BJ (cell line): Measurements from ENCODE around the gene PTGDR2. TPM values are rescaled to one million over a fixed set of nuclear protein-coding genes. Genes with fewer than 3 reads are reported as not detected.
A peak's percentile ranks its signal among the peaks of the same experiment; 100 is the strongest.

ENCODE experiments used
- CTCF ChIA-PET: fragments of 350-600 bp; formaldehyde crosslinking; extraction: SDS; loops from one replicate; lab custom pipeline; 2021; ENCODE audit warnings: antibody characterized with exemption, inconsistent platforms; lab: Yijun Ruan, JAX
- POLR2A ChIA-PET: fragments of 300-600 bp; sonication (Branson Sonifier 250); formaldehyde crosslinking; extraction: SDS; loops from one replicate; lab custom pipeline; 2021; ENCODE audit warnings: antibody characterized with exemption; lab: Charles Lee
- DNase-seq: peaks from one replicate; pipeline ENCODE4 v3.0.0-alpha.2; 2011; ENCODE audit warnings: low read depth
- H3K27me3 ChIP-seq: 2 replicates; pipeline ENCODE4 v1.6.0; 2011; ENCODE audit warnings: low read length; ENCODE audit not compliant: control insufficient read depth, insufficient read depth
- H3K36me3 ChIP-seq: 2 replicates; pipeline ENCODE4 v1.5.1; 2011; ENCODE audit warnings: low read length; ENCODE audit not compliant: control insufficient read depth, insufficient read depth
- H3K4me3 ChIP-seq: 2 replicates; pipeline ENCODE4 v1.5.1; 2011; ENCODE audit warnings: low read depth, mild to moderate bottlenecking, control low read depth, low read length
- polyA plus RNA-seq: library from polyadenylated mRNA; depleted of rRNA; stranded (reverse); fragments of >200 nt; gene quantifications from 2 replicates; pipeline ENCODE4 v1.2.3, GENCODE V29; 2011
- TF ChIP-seq, protein P1 (sequence below): IDR thresholded peaks from 2 replicates; pipeline ENCODE4 v1.5.1; 2011; ENCODE audit warnings: low read depth, mild to moderate bottlenecking, control low read depth, inconsistent platforms, low read length, moderate library complexity; ENCODE audit not compliant: insufficient read depth

PTGDR2 gene
- polyA plus RNA-seq, 1 experiment: 0.02 TPM

DNA sequence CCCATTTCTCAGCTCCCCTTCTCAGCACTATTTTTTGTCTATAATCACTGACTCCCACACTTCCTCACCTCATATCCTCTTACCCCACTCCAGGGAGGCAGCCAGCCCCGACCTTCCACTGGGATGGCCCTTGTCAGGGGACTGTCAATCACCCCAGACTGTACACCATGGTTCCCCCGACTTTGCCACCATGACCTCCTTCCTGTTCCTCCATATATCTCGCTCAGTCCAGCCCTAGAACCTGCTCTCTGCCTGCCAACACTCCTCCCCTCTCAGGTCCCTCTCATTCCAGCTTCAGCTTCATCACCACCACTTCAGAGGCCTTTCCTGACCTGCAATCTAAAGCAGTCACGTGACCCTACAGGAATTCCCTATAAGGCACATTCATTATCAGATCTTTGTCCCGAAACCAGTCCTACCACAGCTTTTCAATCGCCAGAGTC, 34.1 kb upstream of the PTGDR2 start:
- CTCF ChIA-PET: interaction anchor here (0.9 to 28.4 kb wide), 4 partner anchors 10 to 115 kb away, joined by 3 to 716 read pairs (median 30); partner anchors contain the start of gene CCDC86
- H3K27me3 ChIP-seq: no peaks in the 10 kb centered on the region
- POLR2A ChIA-PET: no interaction called here
- TF ChIP-seq, protein P1, sequence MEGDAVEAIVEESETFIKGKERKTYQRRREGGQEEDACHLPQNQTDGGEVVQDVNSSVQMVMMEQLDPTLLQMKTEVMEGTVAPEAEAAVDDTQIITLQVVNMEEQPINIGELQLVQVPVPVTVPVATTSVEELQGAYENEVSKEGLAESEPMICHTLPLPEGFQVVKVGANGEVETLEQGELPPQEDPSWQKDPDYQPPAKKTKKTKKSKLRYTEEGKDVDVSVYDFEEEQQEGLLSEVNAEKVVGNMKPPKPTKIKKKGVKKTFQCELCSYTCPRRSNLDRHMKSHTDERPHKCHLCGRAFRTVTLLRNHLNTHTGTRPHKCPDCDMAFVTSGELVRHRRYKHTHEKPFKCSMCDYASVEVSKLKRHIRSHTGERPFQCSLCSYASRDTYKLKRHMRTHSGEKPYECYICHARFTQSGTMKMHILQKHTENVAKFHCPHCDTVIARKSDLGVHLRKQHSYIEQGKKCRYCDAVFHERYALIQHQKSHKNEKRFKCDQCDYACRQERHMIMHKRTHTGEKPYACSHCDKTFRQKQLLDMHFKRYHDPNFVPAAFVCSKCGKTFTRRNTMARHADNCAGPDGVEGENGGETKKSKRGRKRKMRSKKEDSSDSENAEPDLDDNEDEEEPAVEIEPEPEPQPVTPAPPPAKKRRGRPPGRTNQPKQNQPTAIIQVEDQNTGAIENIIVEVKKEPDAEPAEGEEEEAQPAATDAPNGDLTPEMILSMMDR: no peak
- H3K4me3 ChIP-seq: no peak overlapping the region
- DNase-seq: no peak
- peaks cover 6% of the 10 kb centered on the region for H3K36me3 ChIP-seq

- Histone ChIP-seq H3K4me3 (no peak overlapping the region), H3K36me3 (peaks cover 3% of the 10 kb centered on the region; the same call in 1 of the 2 replicates), H3K27me3 (no peaks in the 10 kb centered on the region)
- no peak for DNase-seq
- POLR2A ChIA-PET: no interaction called here
- TF ChIP-seq, protein P1: peak; percentile 72
- CTCF ChIA-PET: interaction anchor here (0.6 to 28.4 kb wide), 15 partner anchors 9 to 286 kb away, joined by 3 to 716 read pairs (median 9); partner anchors contain the start of genes CCDC86 and ZP1
These were observed 31.8 kb upstream of the PTGDR2 start for GRCh38 chr11:60887556-60887955.

- POLR2A ChIA-PET: no interaction called here
- CTCF ChIA-PET: interaction anchor here (1.1 to 28.4 kb wide), 3 partner anchors 16 to 48 kb away, joined by 3 to 716 read pairs (median 4); partner anchors contain the start of gene CCDC86
- Histone ChIP-seq H3K4me3 (no peak overlapping the region), H3K27me3 (no peaks in the 10 kb centered on the region), H3K36me3 (no peaks in the 10 kb centered on the region)
- TF ChIP-seq, protein P1: no peak
- no peak for DNase-seq
These were observed 25.0 kb upstream of the PTGDR2 start for GRCh38 chr11:60880643-60881282.

GRCh38 chr11:60879971-60880588, 24.3 kb upstream of the PTGDR2 start:
- no peaks in the 10 kb centered on the region for H3K36me3 ChIP-seq
- DNase-seq: no peak
- no peaks in the 10 kb centered on the region for H3K27me3 ChIP-seq
- CTCF ChIA-PET: interaction anchor here (1.1 to 28.4 kb wide), 3 partner anchors 16 to 47 kb away, joined by 3 to 716 read pairs (median 4); partner anchors contain the start of gene CCDC86
- H3K4me3 ChIP-seq: no peak overlapping the region
- TF ChIP-seq, protein P1: no peak
- POLR2A ChIA-PET: no interaction called here

DNA sequence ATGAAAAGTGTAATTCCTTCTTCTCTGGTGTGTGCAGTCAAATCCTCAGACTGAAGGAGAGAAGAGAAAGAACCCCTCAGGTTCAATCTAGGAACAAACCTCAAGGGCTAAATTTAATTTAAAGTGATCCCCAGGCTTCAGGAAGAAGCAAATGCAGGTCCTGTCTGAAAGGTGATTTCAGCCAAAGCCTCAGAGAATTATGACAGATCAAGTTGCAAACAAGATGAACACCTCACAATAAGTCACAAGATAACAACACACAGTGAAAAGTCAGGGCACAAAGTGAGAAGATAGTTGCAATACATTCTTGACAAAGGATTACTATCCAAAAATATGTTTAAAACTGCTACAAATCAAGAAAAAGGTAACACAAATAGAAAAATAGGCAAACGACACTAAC, 23.4 kb upstream of the PTGDR2 start:
- ChIA-PET CTCF (interaction anchor here (1.0 to 2.6 kb wide), 2 partner anchors 48 to 103 kb away, joined by 3 to 14 read pairs; no protein-coding TSS in a partner anchor), POLR2A (no interaction called here)
- H3K36me3 ChIP-seq: no peaks in the 10 kb centered on the region
- TF ChIP-seq, protein P1: no peak
- no peak overlapping the region for H3K4me3 ChIP-seq
- DNase-seq: no peak
- H3K27me3 ChIP-seq: no peaks in the 10 kb centered on the region
